PFSK-1 (cell line): ENCODE results near the gene OSBPL3.

Experiments
- FOXP2 ChIP-seq: optimal IDR thresholded peaks from 2 replicates; pipeline ENCODE3; 2011; ENCODE audit warnings: borderline replicate concordance, control low read depth, inconsistent platforms; ENCODE audit not compliant: insufficient read depth; ENCODE audit errors: extremely low read length, extremely low read depth
- POLR2AphosphoS5 ChIP-seq: IDR thresholded peaks from 2 replicates; pipeline ENCODE4 v1.6.1; 2012; ENCODE audit warnings: low read depth, mild to moderate bottlenecking, control low read depth, low read length, moderate library complexity
- REST ChIP-seq, 2 experiments: IDR thresholded peaks; 2 replicates each; pipeline versions ENCODE4 v1.6.1 to v1.8.0; 2011 to 2012; ENCODE audit warnings: low read depth in 2 of 2, low read length in 2 of 2, control low read depth in 1 of 2, inconsistent platforms in 1 of 2, mild to moderate bottlenecking in 1 of 2, moderate library complexity in 1 of 2; ENCODE audit not compliant: insufficient read depth in 1 of 2
- SIN3A ChIP-seq: IDR thresholded peaks from 2 replicates; pipeline ENCODE4 v1.6.1; 2012; ENCODE audit warnings: mild to moderate bottlenecking, low read length, moderate library complexity, borderline replicate concordance; ENCODE audit not compliant: insufficient read depth
- TAF1 ChIP-seq: IDR thresholded peaks from 2 replicates; pipeline ENCODE4 v1.6.1; 2012; ENCODE audit warnings: low read length, control low read depth, borderline replicate concordance; ENCODE audit not compliant: insufficient read depth

GRCh38 chr7:24966802-24967201 is 13.2 kb downstream of the OSBPL3 start:
- TF ChIP-seq TAF1 (no peak), SIN3A (no peak), REST (IDR thresholded peaks at IDR 0.05; ENCODE audit: insufficient read depth in 1 of 2, low read depth in 2 of 2, low read length in 2 of 2) (no peak), POLR2AphosphoS5 (no peak), FOXP2 (no peak)
